Spleen (tissue), 11 donors: Measurements from ENCODE around the gene C2CD4B. TPM values are rescaled to one million over a fixed set of nuclear protein-coding genes. Genes with fewer than 3 reads are reported as not detected.

ENCODE experiments used
- DNase-seq: peaks from one replicate; pipeline ENCODE4 v3.0.0-alpha.2; 2020
- H3K27ac ChIP-seq, 8 donors: fragments of 200-600 bp; sonication (generic) in 7 of 8; 1 replicate in 4 of 8; 2 replicates in 4 of 8; pipeline versions ENCODE4 v1.5.0 to v1.8.0; 2016 to 2021; ENCODE audit warnings: inconsistent platforms in 4 of 8, mild to moderate bottlenecking in 4 of 8, moderate library complexity in 1 of 8
- H3K27me3 ChIP-seq, 7 donors: fragments of 200-600 bp; sonication (generic) in 6 of 7; replicated peaks in 1 of 7; 1 replicate in 4 of 7; 2 replicates in 3 of 7; pipeline versions ENCODE4 v1.5.0 to v1.8.0; 2016 to 2021; ENCODE audit warnings: inconsistent platforms in 3 of 7, mild to moderate bottlenecking in 1 of 7
- H3K36me3 ChIP-seq, 6 donors: fragments of 200-600 bp; sonication (generic) in 5 of 6; 1 replicate in 4 of 6; 2 replicates in 2 of 6; pipeline versions ENCODE4 v1.5.0 to v1.8.0; 2016 to 2021; ENCODE audit warnings: inconsistent platforms in 2 of 6
- H3K4me1 ChIP-seq, 6 donors: fragments of 200-600 bp; sonication (generic) in 5 of 6; 1 replicate in 3 of 6; 2 replicates in 3 of 6; pipeline versions ENCODE4 v1.5.0 to v1.8.0; 2016 to 2021; ENCODE audit warnings: inconsistent platforms in 3 of 6
- H3K4me3 ChIP-seq, 8 donors: fragments of 200-600 bp; sonication (generic) in 7 of 8; 1 replicate in 4 of 8; 2 replicates in 4 of 8; pipeline versions ENCODE4 v1.5.0 to v1.8.0; 2016 to 2021; ENCODE audit warnings: inconsistent platforms in 4 of 8, mild to moderate bottlenecking in 4 of 8, moderate library complexity in 2 of 8
- H3K9me3 ChIP-seq, 8 donors: fragments of 200-600 bp; sonication (generic) in 7 of 8; 1 replicate in 4 of 8; 2 replicates in 4 of 8; pipeline versions ENCODE4 v1.5.0 to v1.8.0; 2016 to 2021; ENCODE audit warnings: inconsistent platforms in 4 of 8
- CTCF ChIP-seq, 11 experiments: fragments of 200-600 bp in 7 of 11; fragments of 450-650 bp in 4 of 11; sonication (generic) in 4 of 11; IDR thresholded peaks in 8 of 11; conservative IDR thresholded peaks in 3 of 11; 1 replicate in 7 of 11; 2 replicates in 4 of 11; pipeline versions ENCODE4 v1.4.0 to v1.8.0; 2016 to 2021; ENCODE audit warnings: antibody characterized with exemption in 11 of 11, inconsistent platforms in 4 of 11, mild to moderate bottlenecking in 1 of 11
- POLR2A ChIP-seq, 3 donors: fragments of 450-650 bp; IDR thresholded peaks; one replicate each; pipeline ENCODE4 v1.5.1; 2017; ENCODE audit warnings: antibody characterized with exemption in 3 of 3, mild to moderate bottlenecking in 1 of 3
- POLR2AphosphoS5 ChIP-seq, 3 donors: sonication (generic); formaldehyde crosslinking; IDR thresholded peaks; one replicate each; pipeline ENCODE4 v1.5.1; 2017; ENCODE audit warnings: antibody characterized with exemption in 3 of 3
- WGBS, 5 donors: extraction: QIAGEN DNeasy Blood & Tissue Kit in 3 of 5; methylation state at CpG; one replicate each; pipeline versions ENCODE4 v1.1.5 to v1.1.7; 2013 to 2018; 5-methylcytosine and 5-hydroxymethylcytosine counted together
- intact Hi-C: fragments of 100-400 bp; cut with DNase I; formaldehyde crosslinking; loops from one replicate; pipeline ENCODE4 v1.15.0; 2023; ENCODE audit warnings: low total_unique reads
- polyA plus RNA-seq, 3 donors: library from polyadenylated mRNA; stranded (reverse); fragments of 200-250 nt; gene quantifications; one replicate each; pipeline ENCODE4 v1.2.1, GENCODE V29; 2013
- total RNA-seq, 7 donors: library from RNA; depleted of rRNA in 3 of 7; stranded (reverse); fragments of >200 nt in 3 of 7; fragmentation: NEBNext Ultra II Directional in 4 of 7; extraction: Animal tissue kit (Norgen Biotek cat#: 25700) in 4 of 7; gene quantifications; one replicate each; pipeline versions ENCODE4 v1.1.0 to v1.2.1, GENCODE V29; 2016 to 2021
- donor health status: healthy with polysubstance abuse.
- donor health status: DM: no; HTN: no; CAD: no; lungs with moderate emphysema.
- donor health status: DM: no; HTN: no; CAD: no.
- donor health status: Bipolar disorder and iron deficiency.
- donor health status: healthy.
- donor health status: DM: no; HTN: no; CAD: no.
- donor health status: DM: yes; HTN: yes; CAD: no.

Gene C2CD4B
- total and polyA plus RNA-seq, 10 donors, result 0.26 to 2.3 (median 0.77) TPM; not detected in 2

- TF ChIP-seq POLR2AphosphoS5 (IDR thresholded peaks at IDR 0.05), result no peak
- TF ChIP-seq POLR2A (IDR thresholded peaks at IDR 0.05), result no peak
- TF ChIP-seq CTCF (IDR thresholded peaks at IDR 0.05 in 8 of 11, conservative IDR thresholded peaks at IDR 0.05 in 3 of 11), result no peak
- peaks cover 6 to 34% (median 26%) of the 10 kb centered on the region in 6 donors for H3K4me1 ChIP-seq
- no peaks in the 10 kb centered on the region for H3K36me3 ChIP-seq
- no peak for DNase-seq
- H3K9me3 ChIP-seq, result no peaks in the 10 kb centered on the region
- H3K4me3 ChIP-seq, result no peak overlapping the region
- peaks cover 0 to 65% (median 28%) of the 10 kb centered on the region in 7 donors for H3K27me3 ChIP-seq
- WGBS, 5 donors, result 30 to 41% (median 35%) methylated on average over 11 of the region's 11 CpGs
- peak overlapping the region in 2 of 8 donors; percentile 10 to 79 for H3K27ac ChIP-seq
- intact Hi-C loops, result no loop called here
These were observed 799 bp upstream of the C2CD4B start for GRCh38 chr15:62165793-62166375.

- H3K27me3 ChIP-seq, result peaks cover 0 to 78% (median 28%) of the 10 kb centered on the region in 7 donors
These were observed 535 bp downstream of the C2CD4B start for GRCh38 chr15:62164396-62165103.

GRCh38 chr15:62164014-62164395 lies 1.1 kb downstream of the C2CD4B start:
- peak; percentile 73 for DNase-seq
- H3K27me3 ChIP-seq, result peaks cover 0 to 82% (median 28%) of the 10 kb centered on the region in 7 donors
- no peaks in the 10 kb centered on the region for H3K36me3 ChIP-seq
- intact Hi-C loops, result no loop called here
- TF ChIP-seq POLR2AphosphoS5 (IDR thresholded peaks at IDR 0.05), result peak in 1 of 3 donors; percentile 33
- TF ChIP-seq CTCF (IDR thresholded peaks at IDR 0.05 in 8 of 11, conservative IDR thresholded peaks at IDR 0.05 in 3 of 11), result no peak
- peaks cover 6 to 34% (median 26%) of the 10 kb centered on the region in 6 donors for H3K4me1 ChIP-seq
- WGBS, 5 donors, result 2 to 30% (median 3%) methylated on average over 2 to 52 of the region's 52 CpGs; no CpG with 5 or more reads in 1 of the 5 donors
- H3K4me3 ChIP-seq, result peak overlapping the region; percentile 5 to 68 (median 38)
- H3K9me3 ChIP-seq, result peaks cover 0 to 2% (median 0%) of the 10 kb centered on the region in 8 donors
- H3K27ac ChIP-seq, result peak overlapping the region in 6 of 8 donors; percentile 33 to 79 (median 56)

More at GRCh38 chr15:62164396-62165103, 535 bp downstream of the C2CD4B start:
- Histone ChIP-seq H3K36me3 (no peaks in the 10 kb centered on the region), H3K4me3 (peak overlapping the region; percentile 9 to 68 (median 44)), H3K4me1 (peaks cover 6 to 34% (median 26%) of the 10 kb centered on the region in 6 donors), H3K9me3 (no peaks in the 10 kb centered on the region), H3K27ac (peak overlapping the region in 6 of 8 donors; percentile 33 to 79 (median 56))
- TF ChIP-seq POLR2AphosphoS5 (IDR thresholded peaks at IDR 0.05) (no peak), CTCF (IDR thresholded peaks at IDR 0.05 in 8 of 11, conservative IDR thresholded peaks at IDR 0.05 in 3 of 11) (no peak), POLR2A (IDR thresholded peaks at IDR 0.05) (no peak)
- intact Hi-C loops, result no loop called here
- 0 to 3% (median 2%) methylated on average over 35 to 98 of the region's 98 CpGs for WGBS, 5 donors
- peak; percentile 76 for DNase-seq
